H1 (cell line): Measurements from ENCODE around the gene ARMC12. TPM values are rescaled to one million over a fixed set of nuclear protein-coding genes. Genes with fewer than 3 reads are reported as not detected.

ENCODE experiments used
- CBX8 ChIP-seq: fragments of 300-800, 300-1000 bp; sonication (generic); IDR thresholded peaks from 2 replicates; pipeline ENCODE4 v1.7.1; 2016; ENCODE audit warnings: low read depth, low read length, borderline replicate concordance
- CHD7 ChIP-seq: fragments of 300-600 bp; sonication (generic); IDR thresholded peaks from 2 replicates; pipeline ENCODE4 v1.7.1; 2012; ENCODE audit warnings: low read length, moderate library complexity, mild to moderate bottlenecking, inconsistent platforms; ENCODE audit not compliant: insufficient replicate concordance
- CREB1 ChIP-seq: IDR thresholded peaks from 2 replicates; pipeline ENCODE4 v1.6.1; 2012; ENCODE audit warnings: inconsistent platforms
- E2F6 ChIP-seq: IDR thresholded peaks from 2 replicates; pipeline ENCODE4 v1.6.1; 2012; ENCODE audit warnings: inconsistent platforms
- GTF2F1 ChIP-seq: IDR thresholded peaks from 2 replicates; pipeline ENCODE4 v1.6.1; 2012; ENCODE audit warnings: low read depth, low read length, improper control_type of control experiment, borderline replicate concordance
- KDM5A ChIP-seq: fragments of 200-600 bp; IDR thresholded peaks from 2 replicates; pipeline ENCODE4 v1.7.1; 2012; ENCODE audit warnings: mild to moderate bottlenecking, low read length, inconsistent platforms, mixed read lengths
- NRF1 ChIP-seq: IDR thresholded peaks from 2 replicates; pipeline ENCODE4 v1.6.1; 2011; ENCODE audit warnings: mild to moderate bottlenecking, low read depth, low read length, improper control_type of control experiment
- SIX5 ChIP-seq: IDR thresholded peaks from 2 replicates; pipeline ENCODE4 v1.6.1; 2011; ENCODE audit warnings: mild to moderate bottlenecking, low read depth, low read length
- SP2 ChIP-seq: IDR thresholded peaks from 2 replicates; pipeline ENCODE4 v1.6.1; 2012; ENCODE audit warnings: mild to moderate bottlenecking, low read length, inconsistent platforms
- SRF ChIP-seq: IDR thresholded peaks from 2 replicates; pipeline ENCODE4 v1.6.1; 2011; ENCODE audit warnings: mild to moderate bottlenecking, low read depth, low read length, moderate library complexity
- TAF7 ChIP-seq: optimal IDR thresholded peaks from 2 replicates; pipeline ENCODE3; 2011; ENCODE audit warnings: low read depth, mild to moderate bottlenecking, inconsistent platforms, low read length, moderate library complexity, borderline replicate concordance
- TEAD4 ChIP-seq: IDR thresholded peaks from 2 replicates; pipeline ENCODE4 v1.6.1; 2012; ENCODE audit warnings: low read depth, low read length, inconsistent platforms, mixed read lengths
- YY1 ChIP-seq: IDR thresholded peaks from 2 replicates; pipeline ENCODE4 v1.6.1; 2011; ENCODE audit warnings: low read depth, mild to moderate bottlenecking, low read length
- polyA plus RNA-seq, 7 experiments: library from polyadenylated mRNA; depleted of rRNA in 3 of 7; stranded (reverse) in 5 of 7; unstranded in 2 of 7; fragments of >200 nt in 5 of 7; fragments of 200-250 nt in 2 of 7; gene quantifications; 1 replicate in 5 of 7; 2 replicates in 1 of 7; 4 replicates in 1 of 7; pipeline versions ENCODE4 v1.2.1 to v1.2.3, GENCODE V29; 2011 to 2013; ENCODE audit warnings: missing spikeins in 2 of 7, mixed read lengths in 2 of 7
- total RNA-seq: library from RNA; stranded (reverse); fragmentation: NEBNext Ultra II Directional; extraction: Animal tissue kit (Norgen Biotek cat#: 25700); gene quantifications from 2 replicates; pipeline ENCODE4 v1.2.1, GENCODE V29; 2021

Gene ARMC12
- total and polyA plus RNA-seq, 2 of the 8 experiments (the other 6 are each of a cell fraction or from before 2014, with no cell fraction given): 0.86 to 3.7 TPM

- no peak for TF ChIP-seq CHD7
- TF ChIP-seq YY1: no peak
- TF ChIP-seq TAF7: no peak
- TF ChIP-seq GTF2F1: no peak
- no peak for TF ChIP-seq KDM5A
- TF ChIP-seq TEAD4: no peak
- no peak for TF ChIP-seq E2F6
- TF ChIP-seq SP2: no peak
- no peak for TF ChIP-seq NRF1
- TF ChIP-seq CBX8: no peak
- TF ChIP-seq CREB1: no peak
- TF ChIP-seq SIX5: no peak
- TF ChIP-seq SRF: no peak
Measured at GRCh38 chr6:35796236-35796635, 59.4 kb downstream of the ARMC12 start (continued).
